Cardiac fibroblast (primary cell): ENCODE measurements around the gene TSLP.

Experiments
- DNase-seq, 2 donors: peaks; one replicate each; pipeline versions ENCODE4 v3.0.0 to v3.0.0-alpha.2; 2010; ENCODE audit warnings: low read depth in 2 of 2
- H3K4me3 ChIP-seq, 2 donors: replicated peaks in 1 of 2; 1 replicate in 1 of 2; 2 replicates in 1 of 2; pipeline ENCODE4 v1.5.1; 2011; ENCODE audit warnings: low read depth in 2 of 2, low read length in 2 of 2, mild to moderate bottlenecking in 2 of 2, moderate library complexity in 1 of 2
- TF ChIP-seq, protein P1 (sequence below): IDR thresholded peaks from one replicate; pipeline ENCODE4 v1.5.1; 2011; ENCODE audit warnings: low read depth, mild to moderate bottlenecking, low read length, inconsistent platforms

TSLP gene

GRCh38 chr5:111063709-111064322, 7.7 kb upstream of the TSLP start:
- peak; percentile 19 to 49 for DNase-seq

DNA sequence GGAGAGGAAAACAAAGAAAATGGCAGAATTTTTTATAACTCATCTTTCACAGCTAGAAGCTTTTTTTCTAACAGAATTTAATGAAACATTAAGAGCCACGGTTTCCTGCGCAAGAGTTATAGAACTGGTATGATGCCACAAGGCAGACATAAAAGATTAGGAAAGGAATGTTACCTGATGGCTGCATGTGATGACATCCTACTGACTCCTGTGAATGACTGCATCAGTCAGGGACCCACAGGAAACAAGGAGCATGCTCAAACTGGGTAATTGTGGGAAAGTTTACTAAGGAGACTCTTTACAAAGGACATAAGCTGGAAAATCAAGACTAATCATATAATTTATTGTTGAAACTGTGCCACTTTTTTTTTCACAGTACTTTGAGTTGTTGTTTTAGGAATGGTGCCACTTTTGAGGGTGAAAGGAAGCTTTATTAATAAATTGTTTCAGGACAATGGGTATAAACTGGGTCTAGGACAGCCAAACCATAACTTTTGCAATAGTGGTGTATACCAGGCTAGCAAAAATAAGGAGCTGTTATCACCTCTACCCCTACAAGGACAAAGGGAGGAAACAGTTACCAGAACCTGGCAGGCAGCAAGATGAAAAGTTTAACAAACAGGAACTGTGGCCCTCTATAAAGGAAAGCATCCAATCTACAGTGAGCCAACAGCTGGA, 5.1 kb upstream of the TSLP start:
- no peak overlapping the region for H3K4me3 ChIP-seq
- DNase-seq, result peak in 1 of 2 donors; percentile 58
- TF ChIP-seq, protein P1, sequence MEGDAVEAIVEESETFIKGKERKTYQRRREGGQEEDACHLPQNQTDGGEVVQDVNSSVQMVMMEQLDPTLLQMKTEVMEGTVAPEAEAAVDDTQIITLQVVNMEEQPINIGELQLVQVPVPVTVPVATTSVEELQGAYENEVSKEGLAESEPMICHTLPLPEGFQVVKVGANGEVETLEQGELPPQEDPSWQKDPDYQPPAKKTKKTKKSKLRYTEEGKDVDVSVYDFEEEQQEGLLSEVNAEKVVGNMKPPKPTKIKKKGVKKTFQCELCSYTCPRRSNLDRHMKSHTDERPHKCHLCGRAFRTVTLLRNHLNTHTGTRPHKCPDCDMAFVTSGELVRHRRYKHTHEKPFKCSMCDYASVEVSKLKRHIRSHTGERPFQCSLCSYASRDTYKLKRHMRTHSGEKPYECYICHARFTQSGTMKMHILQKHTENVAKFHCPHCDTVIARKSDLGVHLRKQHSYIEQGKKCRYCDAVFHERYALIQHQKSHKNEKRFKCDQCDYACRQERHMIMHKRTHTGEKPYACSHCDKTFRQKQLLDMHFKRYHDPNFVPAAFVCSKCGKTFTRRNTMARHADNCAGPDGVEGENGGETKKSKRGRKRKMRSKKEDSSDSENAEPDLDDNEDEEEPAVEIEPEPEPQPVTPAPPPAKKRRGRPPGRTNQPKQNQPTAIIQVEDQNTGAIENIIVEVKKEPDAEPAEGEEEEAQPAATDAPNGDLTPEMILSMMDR, result no peak

More at GRCh38 chr5:111063709-111064322, 7.7 kb upstream of the TSLP start:
- TF ChIP-seq, protein P1, result peak; percentile 62
- H3K4me3 ChIP-seq, result no peak overlapping the region

- H3K4me3 ChIP-seq, result no peak overlapping the region
- DNase-seq, result peak; percentile 23 to 73
- TF ChIP-seq, protein P1, result no peak
These were observed 3.3 kb upstream of the TSLP start for GRCh38 chr5:111068213-111068612.

- TF ChIP-seq, protein P1, result no peak
- DNase-seq, result peak; percentile 70 to 86
- no peak overlapping the region for H3K4me3 ChIP-seq
These were observed 1.7 kb upstream of the TSLP start for GRCh38 chr5:111069839-111070238.

DNA sequence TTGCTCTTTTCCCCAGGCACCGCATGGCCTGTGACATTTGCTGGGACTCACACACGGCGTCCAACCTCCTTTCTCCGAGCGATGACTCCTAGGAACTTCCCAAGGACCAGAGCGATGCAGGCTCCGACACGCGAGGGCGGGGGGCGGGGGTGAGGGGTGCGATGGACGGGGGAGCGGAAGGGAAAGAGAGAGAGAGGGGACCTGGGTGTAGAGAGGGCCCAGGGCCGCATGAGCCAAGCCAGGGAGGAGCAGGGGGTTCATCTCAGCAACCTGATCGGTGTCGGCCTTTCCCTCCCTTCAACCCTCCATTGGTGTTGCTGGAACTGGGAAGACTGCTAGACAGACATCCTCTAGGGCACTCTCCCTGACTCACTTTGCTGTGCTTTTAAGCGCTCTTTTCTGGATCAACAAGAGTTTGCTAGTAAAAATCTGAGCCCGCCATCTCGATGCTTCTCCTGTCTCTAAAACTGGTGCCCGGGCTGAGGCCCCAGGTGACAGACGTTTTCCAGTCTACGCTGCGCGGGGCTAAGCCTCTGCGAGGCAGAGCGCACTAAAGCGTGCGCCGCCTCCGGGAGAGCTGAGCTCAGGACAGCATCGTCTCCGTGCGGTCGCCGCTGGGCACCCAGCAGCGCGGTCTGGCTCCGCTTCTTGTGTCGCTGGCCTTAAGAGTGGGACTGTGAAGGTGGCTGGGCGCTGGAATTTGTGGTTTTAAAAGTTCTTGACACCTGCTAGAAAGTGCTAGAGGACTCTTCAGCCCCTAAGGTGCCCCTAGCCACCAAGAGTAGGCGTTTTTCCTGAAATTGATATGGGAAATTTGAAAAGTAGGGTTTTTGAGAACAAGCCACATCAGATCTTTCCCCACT, 1.0 kb upstream of the TSLP start:
- peak overlapping the region; percentile 0 to 17 for H3K4me3 ChIP-seq
- DNase-seq, result peak in 1 of 2 donors; percentile 37
- TF ChIP-seq, protein P1, result no peak

DNA sequence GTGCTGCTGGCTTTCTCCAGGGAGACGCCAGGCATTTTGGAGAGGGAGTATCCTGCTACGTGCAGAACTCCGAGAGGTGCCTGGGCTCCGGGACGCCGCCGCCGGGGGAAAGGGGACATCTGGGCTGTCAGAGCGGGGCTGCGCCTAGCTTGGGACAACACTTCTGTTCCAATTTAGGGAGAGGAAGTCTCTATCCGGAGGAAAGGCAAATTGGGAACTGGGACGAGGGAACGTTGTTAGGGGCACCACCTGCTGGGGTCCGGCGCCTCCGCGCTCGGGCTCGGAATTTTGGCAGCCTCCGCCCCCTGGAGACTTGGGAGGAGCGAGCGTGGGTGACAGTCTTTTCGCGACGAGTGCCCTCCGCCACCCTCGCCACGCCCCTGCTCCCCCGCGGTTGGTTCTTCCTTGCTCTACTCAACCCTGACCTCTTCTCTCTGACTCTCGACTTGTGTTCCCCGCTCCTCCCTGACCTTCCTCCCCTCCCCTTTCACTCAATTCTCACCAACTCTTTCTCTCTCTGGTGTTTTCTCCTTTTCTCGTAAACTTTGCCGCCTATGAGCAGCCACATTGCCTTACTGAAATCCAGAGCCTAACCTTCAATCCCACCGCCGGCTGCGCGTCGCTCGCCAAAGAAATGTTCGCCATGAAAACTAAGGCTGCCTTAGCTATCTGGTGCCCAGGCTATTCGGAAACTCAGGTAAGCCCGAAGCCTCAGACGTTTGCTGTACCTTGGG, 1.6 kb downstream of the TSLP start:
- TF ChIP-seq, protein P1, result no peak
- H3K4me3 ChIP-seq, result peak overlapping the region; percentile 59 to 61
- peak; percentile 29 to 47 for DNase-seq
